Mesenchymal stem cell (in vitro differentiated cells and primary cell): ENCODE data around the gene SDF2.

Experiments
- DNase-seq: peaks from one replicate; pipeline ENCODE4 v3.0.0-alpha.2; 2013
- H2AFZ ChIP-seq: one replicate; pipeline ENCODE4 v1.6.1; 2013; ENCODE audit warnings: low read depth, mild to moderate bottlenecking, control low read depth, inconsistent platforms, low read length, moderate library complexity
- H2AK5ac ChIP-seq: 2 replicates; pipeline ENCODE4 v1.6.1; 2013; ENCODE audit warnings: low read length, moderate library complexity, mild to moderate bottlenecking, inconsistent platforms; ENCODE audit not compliant: severe bottlenecking
- H2BK120ac ChIP-seq: one replicate; pipeline ENCODE4 v1.6.1; 2013; ENCODE audit warnings: low read depth, mild to moderate bottlenecking, inconsistent platforms, low read length, moderate library complexity
- H2BK12ac ChIP-seq, 2 experiments: one replicate each; pipeline ENCODE4 v1.6.1; 2013; ENCODE audit warnings: inconsistent platforms in 2 of 2, low read length in 2 of 2, mild to moderate bottlenecking in 2 of 2, moderate library complexity in 2 of 2, control low read depth in 1 of 2
- H2BK15ac ChIP-seq: one replicate; pipeline ENCODE4 v1.6.1; 2013; ENCODE audit warnings: mild to moderate bottlenecking, low read depth, inconsistent platforms; ENCODE audit not compliant: poor library complexity, severe bottlenecking
- H2BK5ac ChIP-seq: 2 replicates; pipeline ENCODE4 v1.6.1; 2013; ENCODE audit warnings: low read depth, mild to moderate bottlenecking, low read length, control low read depth, inconsistent platforms; ENCODE audit not compliant: poor library complexity, severe bottlenecking
- H3K14ac ChIP-seq, 2 experiments: one replicate each; pipeline ENCODE4 v1.6.1; 2013; ENCODE audit warnings: inconsistent platforms in 2 of 2, low read length in 2 of 2, control low read depth in 1 of 2, mild to moderate bottlenecking in 1 of 2, moderate library complexity in 1 of 2
- H3K18ac ChIP-seq, 2 experiments: one replicate each; pipeline ENCODE4 v1.6.1; 2013; ENCODE audit warnings: inconsistent platforms in 2 of 2, low read length in 2 of 2, control low read depth in 1 of 2, low read depth in 1 of 2, mild to moderate bottlenecking in 1 of 2
- H3K23ac ChIP-seq, 2 experiments: one replicate each; pipeline ENCODE4 v1.6.1; 2013; ENCODE audit warnings: inconsistent platforms in 2 of 2, low read length in 2 of 2, mild to moderate bottlenecking in 2 of 2, moderate library complexity in 2 of 2, control low read depth in 1 of 2
- H3K27ac ChIP-seq: 2 replicates; pipeline ENCODE4 v1.5.1; 2013; ENCODE audit warnings: mild to moderate bottlenecking, moderate library complexity, low read length, control low read depth, inconsistent platforms; ENCODE audit not compliant: poor library complexity, severe bottlenecking
- H3K27me3 ChIP-seq, 2 experiments: 2 replicates each; pipeline versions ENCODE4 v1.6.1 to v1.7.0; 2013; ENCODE audit warnings: low read length in 2 of 2, mild to moderate bottlenecking in 2 of 2, moderate library complexity in 2 of 2, control low read depth in 1 of 2, inconsistent platforms in 1 of 2; ENCODE audit not compliant: control insufficient read depth in 1 of 2, insufficient read depth in 1 of 2
- H3K36me3 ChIP-seq, 2 experiments: 2 replicates each; pipeline versions ENCODE4 v1.6.1 to v1.7.0; 2013; ENCODE audit warnings: low read length in 2 of 2, control low read depth in 1 of 2, inconsistent platforms in 1 of 2, low read depth in 1 of 2, mild to moderate bottlenecking in 1 of 2; ENCODE audit not compliant: insufficient read depth in 2 of 2, control insufficient read depth in 1 of 2
- H3K4ac ChIP-seq, 2 experiments: one replicate each; pipeline ENCODE4 v1.6.1; 2013; ENCODE audit warnings: inconsistent platforms in 2 of 2, low read length in 2 of 2, mild to moderate bottlenecking in 2 of 2, moderate library complexity in 2 of 2, control low read depth in 1 of 2, low read depth in 1 of 2
- H3K4me1 ChIP-seq: 2 replicates; pipeline ENCODE4 v1.6.1; 2013; ENCODE audit warnings: low read depth, low read length, control low read depth; ENCODE audit not compliant: control insufficient read depth, insufficient read depth
- H3K4me2 ChIP-seq: 2 replicates; pipeline ENCODE4 v1.6.1; 2013; ENCODE audit warnings: low read length, mild to moderate bottlenecking, inconsistent platforms; ENCODE audit not compliant: poor library complexity, severe bottlenecking
- H3K4me3 ChIP-seq, 2 experiments: 2 replicates each; pipeline versions ENCODE4 v1.5.1 to v1.7.0; 2013; ENCODE audit warnings: low read length in 2 of 2, mild to moderate bottlenecking in 2 of 2, control low read depth in 1 of 2, low read depth in 1 of 2; ENCODE audit not compliant: insufficient read depth in 1 of 2
- H3K79me1 ChIP-seq: replicated peaks from 2 replicates; pipeline ENCODE4 v1.6.1; 2013; ENCODE audit warnings: mild to moderate bottlenecking, control low read depth, low read length, inconsistent platforms; ENCODE audit not compliant: poor library complexity, severe bottlenecking
- H3K9ac ChIP-seq: 2 replicates; pipeline ENCODE4 v1.7.0; 2013; ENCODE audit warnings: mild to moderate bottlenecking, low read length, moderate library complexity
- H3K9me3 ChIP-seq: 2 replicates; pipeline ENCODE4 v1.7.0; 2013; ENCODE audit warnings: mild to moderate bottlenecking, low read length; ENCODE audit not compliant: control insufficient read depth
- H4K8ac ChIP-seq: one replicate; pipeline ENCODE4 v1.6.1; 2013; ENCODE audit warnings: inconsistent platforms, mild to moderate bottlenecking, low read length, moderate library complexity
- H4K91ac ChIP-seq: one replicate; pipeline ENCODE4 v1.6.1; 2013; ENCODE audit warnings: mild to moderate bottlenecking, low read length, inconsistent platforms
- WGBS: methylation state at CpG from one replicate; pipeline ENCODE4 v1.1.7; 2013; ENCODE audit warnings: mixed read lengths; 5-methylcytosine and 5-hydroxymethylcytosine counted together

The SDF2 gene

GRCh38 chr17:28622186-28622585 is 39.5 kb downstream of the SDF2 start:
- H3K23ac ChIP-seq = no peak overlapping the region
- no peaks in the 10 kb centered on the region for H3K4me1 ChIP-seq
- H2BK12ac ChIP-seq = no peak overlapping the region
- H3K27ac ChIP-seq = no peak overlapping the region
- H3K9me3 ChIP-seq = no peaks in the 10 kb centered on the region
- 100% methylated on average over 2 of the region's 3 CpGs for WGBS
- no peak overlapping the region for H2BK120ac ChIP-seq
- no peak overlapping the region for H2AK5ac ChIP-seq
- no peak overlapping the region for H3K4me2 ChIP-seq
- H4K91ac ChIP-seq = no peak overlapping the region
- H3K36me3 ChIP-seq = peaks cover 53 to 93% of the 10 kb centered on the region in 2 experiments
- H2BK5ac ChIP-seq = no peak overlapping the region
- H3K27me3 ChIP-seq = no peaks in the 10 kb centered on the region
- DNase-seq = no peak
- no peak overlapping the region for H3K4ac ChIP-seq
- no peak overlapping the region for H3K14ac ChIP-seq
- H3K79me1 ChIP-seq = peaks cover 29% of the 10 kb centered on the region
- H2AFZ ChIP-seq = no peak overlapping the region
- H2BK15ac ChIP-seq = no peak overlapping the region
- no peak overlapping the region for H4K8ac ChIP-seq
- no peak overlapping the region for H3K18ac ChIP-seq
- no peak overlapping the region for H3K9ac ChIP-seq
- no peak overlapping the region for H3K4me3 ChIP-seq

- no peak overlapping the region for H4K8ac ChIP-seq
- peaks cover 64 to 97% of the 10 kb centered on the region in 2 experiments for H3K36me3 ChIP-seq
- H3K4ac ChIP-seq = no peak overlapping the region
- H3K9ac ChIP-seq = no peak overlapping the region
- H2BK5ac ChIP-seq = no peak overlapping the region
- H3K79me1 ChIP-seq = peaks cover 27% of the 10 kb centered on the region
- no peak overlapping the region for H3K4me3 ChIP-seq
- no peaks in the 10 kb centered on the region for H3K4me1 ChIP-seq
- H2AK5ac ChIP-seq = no peak overlapping the region
- H3K4me2 ChIP-seq = no peak overlapping the region
- no peak overlapping the region for H3K23ac ChIP-seq
- H2BK15ac ChIP-seq = no peak overlapping the region
- H3K14ac ChIP-seq = no peak overlapping the region
- H4K91ac ChIP-seq = no peak overlapping the region
- H2AFZ ChIP-seq = no peak overlapping the region
- no peak for DNase-seq
- no peak overlapping the region for H3K27ac ChIP-seq
- H3K18ac ChIP-seq = no peak overlapping the region
- H2BK120ac ChIP-seq = no peak overlapping the region
- no peaks in the 10 kb centered on the region for H3K9me3 ChIP-seq
- H3K27me3 ChIP-seq = no peaks in the 10 kb centered on the region
- 96% methylated on average over 2 of the region's 2 CpGs for WGBS
- H2BK12ac ChIP-seq = no peak overlapping the region
These were observed 41.7 kb downstream of the SDF2 start for GRCh38 chr17:28620010-28620409.

GRCh38 chr17:28618464-28618863 is 43.2 kb downstream of the SDF2 start:
- Histone ChIP-seq H3K27me3 (no peaks in the 10 kb centered on the region), H3K23ac (no peak overlapping the region), H3K4me1 (no peaks in the 10 kb centered on the region), H3K27ac (no peak overlapping the region), H3K4ac (no peak overlapping the region), H3K4me2 (no peak overlapping the region), H3K36me3 (peaks cover 71 to 98% of the 10 kb centered on the region in 2 experiments), H3K4me3 (no peak overlapping the region), H2AFZ (no peak overlapping the region), H2BK120ac (no peak overlapping the region), H3K9me3 (no peaks in the 10 kb centered on the region), H4K8ac (no peak overlapping the region), H2BK12ac (no peak overlapping the region), H2BK15ac (no peak overlapping the region), H3K18ac (no peak overlapping the region), H4K91ac (no peak overlapping the region), H3K9ac (no peak overlapping the region), H2AK5ac (no peak overlapping the region), H3K79me1 (peaks cover 16% of the 10 kb centered on the region), H3K14ac (no peak overlapping the region), H2BK5ac (no peak overlapping the region)
- WGBS = 100% methylated on average over 2 of the region's 3 CpGs
- DNase-seq = no peak

- no peak overlapping the region for H3K4me3 ChIP-seq
- H3K27me3 ChIP-seq = no peaks in the 10 kb centered on the region
- WGBS = 88% methylated on average over 7 of the region's 7 CpGs
- no peak for DNase-seq
- peaks cover 7% of the 10 kb centered on the region for H3K79me1 ChIP-seq
- H2AK5ac ChIP-seq = no peak overlapping the region
- no peak overlapping the region for H3K9ac ChIP-seq
- H3K14ac ChIP-seq = no peak overlapping the region
- H3K4me2 ChIP-seq = no peak overlapping the region
- H3K18ac ChIP-seq = no peak overlapping the region
- no peak overlapping the region for H3K4ac ChIP-seq
- H3K23ac ChIP-seq = no peak overlapping the region
- no peaks in the 10 kb centered on the region for H3K4me1 ChIP-seq
- H4K91ac ChIP-seq = no peak overlapping the region
- H3K27ac ChIP-seq = no peak overlapping the region
- H2AFZ ChIP-seq = no peak overlapping the region
- H2BK120ac ChIP-seq = no peak overlapping the region
- H2BK5ac ChIP-seq = no peak overlapping the region
- peaks cover 73 to 99% of the 10 kb centered on the region in 2 experiments for H3K36me3 ChIP-seq
- H2BK12ac ChIP-seq = no peak overlapping the region
- no peaks in the 10 kb centered on the region for H3K9me3 ChIP-seq
- no peak overlapping the region for H2BK15ac ChIP-seq
- no peak overlapping the region for H4K8ac ChIP-seq
These were observed 45.4 kb downstream of the SDF2 start for GRCh38 chr17:28616281-28616680.
